Measurements from ENCODE around the gene ANKRD23.

ANKRD23 gene

GRCh38 chr2:96857667-96858372 lies 14.0 kb upstream of the ANKRD23 start, which contains the start of gene ANKRD39:
Gene ANKRD39 (minus strand): TSS chr2:96858016. CDS start chr2:96857987, 29 bp downstream.
- Histone ChIP-seq H3K27ac (ENCODE audit: low read depth, low read length, poor library complexity, severe bottlenecking) (peak within 1 kb of the TSS; percentile 33), H3K9me3 (ENCODE audit: low read length) (no peaks in the 10 kb centered on the region), H4K20me1 (ENCODE audit: insufficient read depth, low read length) (no peaks in the 10 kb centered on the region), H3K4me3 (ENCODE audit: low read depth, low read length, poor library complexity, severe bottlenecking) (peak within 1 kb of the TSS; percentile 76), H3K4me1 (ENCODE audit: insufficient read depth, low read length, severe bottlenecking) (peaks cover 19% of the 10 kb centered on the region), H3K9me2 (ENCODE audit: low read depth, low read length) (no peaks in the 10 kb centered on the region), H3K36me3 (ENCODE audit: insufficient read depth, low read length) (peaks cover 8% of the 10 kb centered on the region), H2AFZ (ENCODE audit: low read length) (no peak within 1 kb of the TSS), H3K9ac (ENCODE audit: low read length) (peak within 1 kb of the TSS; percentile 79), H3K79me2 (ENCODE audit: insufficient read depth, low read length) (no peaks in the 10 kb centered on the region), H3K4me2 (ENCODE audit: low read length) (peak within 1 kb of the TSS; percentile 88), H3K27me3 (ENCODE audit: insufficient read depth, low read length) (0 out of 2 replicates have a peak, but pooled peaks cover 7% of the 10 kb centered on the region), H3F3A (ENCODE audit: insufficient read depth, low read length) (no peaks in the 10 kb centered on the region)
- TF ChIP-seq EZH2 (IDR thresholded peaks at IDR 0.05; ENCODE audit: borderline replicate concordance, low read length) (no peak), CTCF (IDR thresholded peaks at IDR 0.05; ENCODE audit: low read length) (peak; percentile 89)

- peak overlapping the region; percentile 33 for H3K27ac ChIP-seq (ENCODE audit: low read depth, low read length, poor library complexity, severe bottlenecking)
- peak overlapping the region; percentile 79 for H3K9ac ChIP-seq (ENCODE audit: low read length)
- H3K4me2 ChIP-seq (ENCODE audit: low read length) = peak overlapping the region; percentile 88
- H3K27me3 ChIP-seq (ENCODE audit: insufficient read depth, low read length) = 0 out of 2 replicates have a peak, but pooled peaks cover 7% of the 10 kb centered on the region
- H3K36me3 ChIP-seq (ENCODE audit: insufficient read depth, low read length) = peaks cover 14% of the 10 kb centered on the region
- H3F3A ChIP-seq (ENCODE audit: insufficient read depth, low read length) = no peaks in the 10 kb centered on the region
- no peak for TF ChIP-seq CTCF (IDR thresholded peaks at IDR 0.05; ENCODE audit: low read length)
- no peak for TF ChIP-seq EZH2 (IDR thresholded peaks at IDR 0.05; ENCODE audit: borderline replicate concordance, low read length)
- peak overlapping the region; percentile 76 for H3K4me3 ChIP-seq (ENCODE audit: low read depth, low read length, poor library complexity, severe bottlenecking)
- no peaks in the 10 kb centered on the region for H3K9me2 ChIP-seq (ENCODE audit: low read depth, low read length)
- peaks cover 19% of the 10 kb centered on the region for H3K4me1 ChIP-seq (ENCODE audit: insufficient read depth, low read length, severe bottlenecking)
- no peaks in the 10 kb centered on the region for H3K79me2 ChIP-seq (ENCODE audit: insufficient read depth, low read length)
- H2AFZ ChIP-seq (ENCODE audit: low read length) = no peak overlapping the region
- no peaks in the 10 kb centered on the region for H4K20me1 ChIP-seq (ENCODE audit: insufficient read depth, low read length)
- H3K9me3 ChIP-seq (ENCODE audit: low read length) = no peaks in the 10 kb centered on the region
Observed at GRCh38 chr2:96856776-96857666, 13.2 kb upstream of the ANKRD23 start.

- TF ChIP-seq CTCF (IDR thresholded peaks at IDR 0.05; ENCODE audit: low read length) (no peak), EZH2 (IDR thresholded peaks at IDR 0.05; ENCODE audit: borderline replicate concordance, low read length) (no peak)
- peaks cover 37% of the 10 kb centered on the region for H3K36me3 ChIP-seq (ENCODE audit: insufficient read depth, low read length)
- peaks cover 14% of the 10 kb centered on the region for H3K4me1 ChIP-seq (ENCODE audit: insufficient read depth, low read length, severe bottlenecking)
- H3K4me2 ChIP-seq (ENCODE audit: low read length) = no peak overlapping the region
- H3K9me3 ChIP-seq (ENCODE audit: low read length) = no peaks in the 10 kb centered on the region
- no peak overlapping the region for H2AFZ ChIP-seq (ENCODE audit: low read length)
- H3K9ac ChIP-seq (ENCODE audit: low read length) = no peak overlapping the region
- no peaks in the 10 kb centered on the region for H4K20me1 ChIP-seq (ENCODE audit: insufficient read depth, low read length)
- H3K79me2 ChIP-seq (ENCODE audit: insufficient read depth, low read length) = no peaks in the 10 kb centered on the region
- H3K27ac ChIP-seq (ENCODE audit: low read depth, low read length, poor library complexity, severe bottlenecking) = no peak overlapping the region
- H3K4me3 ChIP-seq (ENCODE audit: low read depth, low read length, poor library complexity, severe bottlenecking) = no peak overlapping the region
- no peaks in the 10 kb centered on the region for H3K27me3 ChIP-seq (ENCODE audit: insufficient read depth, low read length)
- H3F3A ChIP-seq (ENCODE audit: insufficient read depth, low read length) = no peaks in the 10 kb centered on the region
- H3K9me2 ChIP-seq (ENCODE audit: low read depth, low read length) = no peaks in the 10 kb centered on the region
Observed at GRCh38 chr2:96853321-96853720, 9.5 kb upstream of the ANKRD23 start.

All from OCI-LY1 (cell line).